CD4-positive, alpha-beta T cell (primary cell): ENCODE measurements around the gene ZNF319. TPM values are rescaled to one million over a fixed set of nuclear protein-coding genes. Genes with fewer than 3 reads are reported as not detected.

Experiments used
- ATAC-seq: fragments of 200-7000 bp; cut with Tn5 transposase; one replicate; pipeline ENCODE4 v1.10.0; 2022; ENCODE audit warnings: mild to moderate bottlenecking; ENCODE audit not compliant: poor library complexity
- CTCF ChIA-PET: fragments of 350-600 bp; sonication (Branson Sonifier 250); formaldehyde crosslinking; loops from one replicate; lab custom pipeline; 2021; ENCODE audit warnings: antibody characterized with exemption, inconsistent platforms; lab: Charles Lee
- POLR2A ChIA-PET: fragments of 350-600 bp; sonication (Branson Sonifier 250); formaldehyde crosslinking; loops from one replicate; lab custom pipeline; 2021; ENCODE audit warnings: antibody characterized with exemption, inconsistent platforms; lab: Charles Lee
- DNase-seq, 14 experiments: peaks; one replicate each; pipeline ENCODE4 v3.0.0-alpha.2; 2013 to 2020; ENCODE audit warnings: mixed read lengths in 2 of 14
- H3K27ac ChIP-seq, 2 donors: one replicate each; pipeline versions ENCODE4 v1.5.1 to v1.7.0; 2013; ENCODE audit warnings: low read length in 2 of 2, low read depth in 1 of 2, mild to moderate bottlenecking in 1 of 2
- H3K27me3 ChIP-seq, 2 experiments: 1 replicate in 1 of 2; 2 replicates in 1 of 2; pipeline versions ENCODE4 v1.6.1 to v1.7.0; 2013; ENCODE audit warnings: low read length in 2 of 2, control low read depth in 1 of 2, mild to moderate bottlenecking in 1 of 2, moderate library complexity in 1 of 2; ENCODE audit not compliant: insufficient read depth in 2 of 2, control insufficient read depth in 1 of 2
- H3K36me3 ChIP-seq: one replicate; pipeline ENCODE4 v1.6.1; 2013; ENCODE audit warnings: low read length, control low read depth; ENCODE audit not compliant: insufficient read depth
- H3K4me1 ChIP-seq: one replicate; pipeline ENCODE4 v1.6.1; 2013; ENCODE audit warnings: low read length, control low read depth; ENCODE audit not compliant: insufficient read depth
- H3K4me3 ChIP-seq: one replicate; pipeline ENCODE4 v1.5.1; 2013; ENCODE audit warnings: mild to moderate bottlenecking, low read length, moderate library complexity
- H3K9me3 ChIP-seq, 2 experiments: 1 replicate in 1 of 2; 2 replicates in 1 of 2; pipeline versions ENCODE4 v1.6.1 to v1.7.0; 2013; ENCODE audit warnings: low read length in 2 of 2, mild to moderate bottlenecking in 2 of 2, control low read depth in 1 of 2, moderate library complexity in 1 of 2; ENCODE audit not compliant: control insufficient read depth in 1 of 2, insufficient read depth in 1 of 2
- H3K27ac Mint-ChIP-seq: one replicate; pipeline ENCODE4 v1.8.0; 2020; ENCODE audit warnings: mixed read lengths
- H3K27me3 Mint-ChIP-seq: one replicate; pipeline ENCODE4 v1.8.0; 2021; ENCODE audit warnings: mixed read lengths
- H3K36me3 Mint-ChIP-seq: one replicate; pipeline ENCODE4 v1.8.0; 2021; ENCODE audit warnings: low read depth, mixed read lengths
- H3K4me1 Mint-ChIP-seq: one replicate; pipeline ENCODE4 v1.8.0; 2021; ENCODE audit warnings: low read depth, mixed read lengths
- H3K4me3 Mint-ChIP-seq: one replicate; pipeline ENCODE4 v1.8.0; 2020; ENCODE audit warnings: mild to moderate bottlenecking, mixed read lengths
- H3K9me3 Mint-ChIP-seq: one replicate; pipeline ENCODE4 v1.8.0; 2020; ENCODE audit warnings: mixed read lengths
- intact Hi-C, 2 experiments: fragments of 100-400 bp; cut with DNase I in 1 of 2; cut with micrococcal nuclease in 1 of 2; formaldehyde crosslinking; loops; one replicate each; pipeline versions ENCODE4 v1.15.1 to v1.9.0; 2023 to 2025; cut with DNase I, micrococcal nuclease
- total RNA-seq, 174 experiments: library from RNA in 2 of 174; stranded (reverse) in 2 of 174; gene quantifications; one replicate each; pipeline ENCODE4 v1.2.3 and lab custom pipeline; 2021 to 2026
- TF ChIP-seq, protein P1 (sequence below): fragments of 200-600 bp; IDR thresholded peaks from one replicate; pipeline ENCODE4 v1.8.0; 2022; ENCODE audit warnings: antibody characterized with exemption, mild to moderate bottlenecking

Gene ZNF319
- total RNA-seq, 2 experiments from 2014 or later, result 11.4 to 12.9 TPM

GRCh38 chr16:57952909-57953308, 47.6 kb downstream of the ZNF319 start:
- no peaks in the 10 kb centered on the region for H3K27me3 Mint-ChIP-seq
- no peak overlapping the region for H3K4me3 ChIP-seq
- H3K36me3 ChIP-seq, result no peaks in the 10 kb centered on the region
- peaks cover 0 to 4% of the 10 kb centered on the region in 2 experiments for H3K27me3 ChIP-seq
- H3K4me1 ChIP-seq, result no peaks in the 10 kb centered on the region
- no peaks in the 10 kb centered on the region for H3K9me3 ChIP-seq
- TF ChIP-seq, protein P1, sequence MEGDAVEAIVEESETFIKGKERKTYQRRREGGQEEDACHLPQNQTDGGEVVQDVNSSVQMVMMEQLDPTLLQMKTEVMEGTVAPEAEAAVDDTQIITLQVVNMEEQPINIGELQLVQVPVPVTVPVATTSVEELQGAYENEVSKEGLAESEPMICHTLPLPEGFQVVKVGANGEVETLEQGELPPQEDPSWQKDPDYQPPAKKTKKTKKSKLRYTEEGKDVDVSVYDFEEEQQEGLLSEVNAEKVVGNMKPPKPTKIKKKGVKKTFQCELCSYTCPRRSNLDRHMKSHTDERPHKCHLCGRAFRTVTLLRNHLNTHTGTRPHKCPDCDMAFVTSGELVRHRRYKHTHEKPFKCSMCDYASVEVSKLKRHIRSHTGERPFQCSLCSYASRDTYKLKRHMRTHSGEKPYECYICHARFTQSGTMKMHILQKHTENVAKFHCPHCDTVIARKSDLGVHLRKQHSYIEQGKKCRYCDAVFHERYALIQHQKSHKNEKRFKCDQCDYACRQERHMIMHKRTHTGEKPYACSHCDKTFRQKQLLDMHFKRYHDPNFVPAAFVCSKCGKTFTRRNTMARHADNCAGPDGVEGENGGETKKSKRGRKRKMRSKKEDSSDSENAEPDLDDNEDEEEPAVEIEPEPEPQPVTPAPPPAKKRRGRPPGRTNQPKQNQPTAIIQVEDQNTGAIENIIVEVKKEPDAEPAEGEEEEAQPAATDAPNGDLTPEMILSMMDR, result no peak
- no peaks in the 10 kb centered on the region for H3K4me1 Mint-ChIP-seq
- H3K36me3 Mint-ChIP-seq, result no peaks in the 10 kb centered on the region
- no peak overlapping the region for H3K27ac ChIP-seq
- no peak overlapping the region for H3K27ac Mint-ChIP-seq
- H3K9me3 Mint-ChIP-seq, result no peaks in the 10 kb centered on the region
- intact Hi-C loops, result no loop called here
- DNase-seq, result no peak
- POLR2A ChIA-PET, result no interaction called here
- CTCF ChIA-PET, result no interaction called here
- no peak overlapping the region for H3K4me3 Mint-ChIP-seq
- no peak for ATAC-seq

DNA sequence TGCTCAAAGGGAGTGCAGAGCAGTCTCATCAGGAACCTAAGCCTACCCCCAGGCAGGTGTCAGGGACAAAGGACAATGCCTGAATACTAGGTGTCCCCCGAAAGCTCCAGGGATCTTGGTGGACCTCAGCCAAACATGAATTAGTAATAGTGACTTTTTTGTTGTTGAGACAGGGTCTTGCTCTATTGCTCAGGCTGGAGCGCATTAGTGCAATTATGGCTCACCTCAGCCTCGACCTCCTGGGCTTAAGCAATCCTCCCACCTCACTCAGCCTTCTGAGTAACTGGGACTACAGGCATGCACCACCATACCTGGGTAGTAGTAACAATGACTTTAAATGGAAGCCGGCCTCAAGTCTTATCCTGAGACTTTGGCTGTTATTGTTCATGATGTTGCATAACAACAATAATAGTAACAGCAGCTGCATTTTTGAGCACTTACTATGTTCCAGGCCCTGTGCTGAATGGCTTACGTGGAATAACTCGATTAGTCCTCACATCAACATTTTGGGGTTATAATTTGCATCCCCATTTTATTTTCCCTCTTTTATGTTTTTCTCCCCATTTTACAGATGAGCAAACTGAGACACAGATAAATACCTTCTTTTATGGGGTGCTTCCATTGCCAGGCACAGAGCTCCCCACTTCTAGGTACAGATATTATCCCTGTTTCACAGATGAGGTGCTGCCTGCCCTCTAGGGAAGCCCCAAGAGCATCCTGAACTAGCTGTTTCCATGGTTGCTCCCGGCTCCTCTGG, 49.1 kb downstream of the ZNF319 start:
- H3K4me3 Mint-ChIP-seq, result no peak overlapping the region
- ChIA-PET POLR2A (no interaction called here), CTCF (interaction anchor here (0.7 kb wide), 1 partner anchor 45 kb away, joined by 3 read pairs; no protein-coding TSS in a partner anchor)
- no peaks in the 10 kb centered on the region for H3K4me1 Mint-ChIP-seq
- Histone ChIP-seq H3K4me1 (no peaks in the 10 kb centered on the region), H3K4me3 (no peak overlapping the region), H3K36me3 (no peaks in the 10 kb centered on the region), H3K27me3 (peaks cover 0 to 4% of the 10 kb centered on the region in 2 experiments), H3K9me3 (no peaks in the 10 kb centered on the region), H3K27ac (no peak overlapping the region)
- H3K9me3 Mint-ChIP-seq, result no peaks in the 10 kb centered on the region
- no peaks in the 10 kb centered on the region for H3K36me3 Mint-ChIP-seq
- DNase-seq, result no peak
- no peaks in the 10 kb centered on the region for H3K27me3 Mint-ChIP-seq
- no peak for ATAC-seq
- intact Hi-C loops, result no loop called here
- H3K27ac Mint-ChIP-seq, result no peak overlapping the region
- TF ChIP-seq, protein P1, result no peak

DNA sequence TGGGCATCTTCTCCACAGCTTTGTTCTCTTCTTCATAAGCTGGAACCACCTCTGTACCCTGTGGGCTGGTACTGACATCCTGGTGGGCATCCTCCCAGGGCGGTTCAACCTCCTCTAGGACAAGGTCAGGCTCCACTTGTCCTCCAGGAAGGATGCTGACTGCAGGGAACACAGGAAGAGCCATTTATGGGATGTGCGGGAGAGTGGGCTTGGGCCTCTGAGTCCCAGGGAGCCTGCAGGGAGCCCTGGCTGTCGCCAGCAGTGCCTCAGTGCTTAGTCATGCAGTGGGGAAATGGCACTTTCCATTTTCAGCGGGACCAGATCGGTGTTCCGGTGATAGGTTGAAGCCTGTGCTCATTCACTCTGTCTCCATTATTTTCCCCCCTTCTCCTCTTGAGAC, 50.1 kb downstream of the ZNF319 start:
- ChIA-PET CTCF (no interaction called here), POLR2A (no interaction called here)
- Histone ChIP-seq H3K4me3 (no peak overlapping the region), H3K36me3 (no peaks in the 10 kb centered on the region), H3K4me1 (no peaks in the 10 kb centered on the region), H3K27ac (no peak overlapping the region), H3K9me3 (no peaks in the 10 kb centered on the region), H3K27me3 (peaks cover 0 to 4% of the 10 kb centered on the region in 2 experiments)
- TF ChIP-seq, protein P1, result no peak
- H3K4me1 Mint-ChIP-seq, result no peaks in the 10 kb centered on the region
- H3K4me3 Mint-ChIP-seq, result no peak overlapping the region
- intact Hi-C loops, result no loop called here
- ATAC-seq (no peak), DNase-seq (no peak)
- H3K27ac Mint-ChIP-seq, result no peak overlapping the region
- H3K27me3 Mint-ChIP-seq, result no peaks in the 10 kb centered on the region
- no peaks in the 10 kb centered on the region for H3K9me3 Mint-ChIP-seq
- H3K36me3 Mint-ChIP-seq, result no peaks in the 10 kb centered on the region
